ENCODE results near the gene TMEM44.

GRCh38 chr3:194608981-194609380 is 24.2 kb downstream of the TMEM44 start:
- TF ChIP-seq CTCF (IDR thresholded peaks at IDR 0.05 in 8 of 11, conservative IDR thresholded peaks at IDR 0.05 in 3 of 11) (no peak), POLR2A (IDR thresholded peaks at IDR 0.05) (no peak), POLR2AphosphoS5 (IDR thresholded peaks at IDR 0.05) (no peak)
